ENCODE results near the gene ATP2A1.
"Not testable (repeated sequence)": the region's sequence is repeated elsewhere in the genome, so short reads cannot be mapped to it uniquely, and the experiment has no call there.

Gene ATP2A1

GRCh38 chr16:28938721-28939120, 60.4 kb downstream of the ATP2A1 start:
- no peak for DNase-seq

GRCh38 chr16:28939825-28940224, 61.5 kb downstream of the ATP2A1 start:
- DNase-seq = not testable (repeated sequence)

- no peak for DNase-seq
Measured at GRCh38 chr16:28943281-28943680, 65.0 kb downstream of the ATP2A1 start.

GRCh38 chr16:28946681-28947080, 68.4 kb downstream of the ATP2A1 start:
- no peak for DNase-seq

GRCh38 chr16:28950648-28951409, 72.5 kb downstream of the ATP2A1 start, which contains the start of gene NFATC2IP:
NFATC2IP (plus strand) TSS chr16:28950937; CDS start chr16:28951012, 75 bp downstream.
- DNase-seq = peak; percentile 100

- no peak for DNase-seq
Measured at GRCh38 chr16:28951410-28951943, 73.2 kb downstream of the ATP2A1 start.
